ENCODE data around the gene RBM7.

GRCh38 chr11:114392735-114393667 lies 7.5 kb upstream of the RBM7 start:
- TF ChIP-seq CTCF (IDR thresholded peaks at IDR 0.05; ENCODE audit: low read depth, low read length, poor library complexity, severe bottlenecking) (no peak), EZH2phosphoT487 (IDR thresholded peaks at IDR 0.05; ENCODE audit: borderline replicate concordance, low read length) (no peak)

All from DOHH2 (cell line).